Measurements from ENCODE around the gene UQCRH.

The UQCRH gene

GRCh38 chr1:46274225-46275029 lies 29.1 kb upstream of the UQCRH start:
- Histone ChIP-seq H3K79me2 (ENCODE audit: insufficient read depth, low read length) (no peaks in the 10 kb centered on the region), H3K4me2 (ENCODE audit: low read length) (no peak overlapping the region), H3K9me3 (ENCODE audit: low read length) (no peaks in the 10 kb centered on the region), H3K36me3 (ENCODE audit: insufficient read depth, low read length) (peaks cover 98% of the 10 kb centered on the region), H2AFZ (ENCODE audit: low read length) (no peak overlapping the region), H3K27ac (ENCODE audit: low read depth, low read length, poor library complexity, severe bottlenecking) (no peak overlapping the region), H3K9ac (ENCODE audit: low read length) (no peak overlapping the region), H4K20me1 (ENCODE audit: insufficient read depth, low read length) (no peaks in the 10 kb centered on the region), H3K9me2 (ENCODE audit: low read depth, low read length) (no peaks in the 10 kb centered on the region), H3K4me3 (ENCODE audit: low read depth, low read length, poor library complexity, severe bottlenecking) (no peak overlapping the region), H3F3A (ENCODE audit: insufficient read depth, low read length) (no peaks in the 10 kb centered on the region), H3K4me1 (ENCODE audit: insufficient read depth, low read length, severe bottlenecking) (no peaks in the 10 kb centered on the region), H3K27me3 (ENCODE audit: insufficient read depth, low read length) (no peaks in the 10 kb centered on the region)
- no peak for TF ChIP-seq CTCF (IDR thresholded peaks at IDR 0.05; ENCODE audit: low read length)
- TF ChIP-seq EZH2 (IDR thresholded peaks at IDR 0.05; ENCODE audit: borderline replicate concordance, low read length), result no peak

- Histone ChIP-seq H3K9me3 (ENCODE audit: low read length) (no peaks in the 10 kb centered on the region), H4K20me1 (ENCODE audit: insufficient read depth, low read length) (no peaks in the 10 kb centered on the region), H2AFZ (ENCODE audit: low read length) (no peak overlapping the region), H3K9ac (ENCODE audit: low read length) (no peak overlapping the region), H3K9me2 (ENCODE audit: low read depth, low read length) (no peaks in the 10 kb centered on the region), H3K36me3 (ENCODE audit: insufficient read depth, low read length) (peaks cover 98% of the 10 kb centered on the region), H3K79me2 (ENCODE audit: insufficient read depth, low read length) (no peaks in the 10 kb centered on the region), H3K27ac (ENCODE audit: low read depth, low read length, poor library complexity, severe bottlenecking) (no peak overlapping the region), H3F3A (ENCODE audit: insufficient read depth, low read length) (no peaks in the 10 kb centered on the region), H3K4me2 (ENCODE audit: low read length) (no peak overlapping the region), H3K27me3 (ENCODE audit: insufficient read depth, low read length) (no peaks in the 10 kb centered on the region), H3K4me3 (ENCODE audit: low read depth, low read length, poor library complexity, severe bottlenecking) (no peak overlapping the region), H3K4me1 (ENCODE audit: insufficient read depth, low read length, severe bottlenecking) (no peaks in the 10 kb centered on the region)
- no peak for TF ChIP-seq EZH2 (IDR thresholded peaks at IDR 0.05; ENCODE audit: borderline replicate concordance, low read length)
- no peak for TF ChIP-seq CTCF (IDR thresholded peaks at IDR 0.05; ENCODE audit: low read length)
These were observed 28.5 kb upstream of the UQCRH start for GRCh38 chr1:46275030-46275337.

GRCh38 chr1:46277658-46278373 lies 25.7 kb upstream of the UQCRH start:
- TF ChIP-seq CTCF (IDR thresholded peaks at IDR 0.05; ENCODE audit: low read length) (no peak), EZH2 (IDR thresholded peaks at IDR 0.05; ENCODE audit: borderline replicate concordance, low read length) (no peak)
- H3K4me3 ChIP-seq (ENCODE audit: low read depth, low read length, poor library complexity, severe bottlenecking), result no peak overlapping the region
- H3K79me2 ChIP-seq (ENCODE audit: insufficient read depth, low read length), result no peaks in the 10 kb centered on the region
- H3K9ac ChIP-seq (ENCODE audit: low read length), result no peak overlapping the region
- no peaks in the 10 kb centered on the region for H3K9me3 ChIP-seq (ENCODE audit: low read length)
- no peak overlapping the region for H2AFZ ChIP-seq (ENCODE audit: low read length)
- peaks cover 92% of the 10 kb centered on the region for H3K36me3 ChIP-seq (ENCODE audit: insufficient read depth, low read length)
- H3K27ac ChIP-seq (ENCODE audit: low read depth, low read length, poor library complexity, severe bottlenecking), result no peak overlapping the region
- H3K27me3 ChIP-seq (ENCODE audit: insufficient read depth, low read length), result no peaks in the 10 kb centered on the region
- no peak overlapping the region for H3K4me2 ChIP-seq (ENCODE audit: low read length)
- H4K20me1 ChIP-seq (ENCODE audit: insufficient read depth, low read length), result no peaks in the 10 kb centered on the region
- H3F3A ChIP-seq (ENCODE audit: insufficient read depth, low read length), result no peaks in the 10 kb centered on the region
- no peaks in the 10 kb centered on the region for H3K9me2 ChIP-seq (ENCODE audit: low read depth, low read length)
- no peaks in the 10 kb centered on the region for H3K4me1 ChIP-seq (ENCODE audit: insufficient read depth, low read length, severe bottlenecking)
